Caki2 (cell line): Measurements from ENCODE around the gene MGAT3. TPM values are rescaled to one million over a fixed set of nuclear protein-coding genes. Genes with fewer than 3 reads are reported as not detected.

Source experiments
- DNase-seq: peaks from one replicate; pipeline ENCODE4 v3.0.0-alpha.2; 2015; ENCODE audit warnings: low read depth
- in situ Hi-C: cut with HindIII; loops from 2 replicates; pipeline ENCODE4 v1.10.0; 2016; ENCODE audit warnings: low sequenced_read_pairs, low pct_unique_long_range_greater_than_20kb, mixed read lengths
- total RNA-seq: library from RNA; depleted of rRNA; stranded (reverse); fragments of >200 nt; shearing (Covaris generic); gene quantifications from 2 replicates; pipeline ENCODE4 v1.2.3, GENCODE V29; 2014; ENCODE audit warnings: low replicate concordance

MGAT3 gene
- total RNA-seq, 1 experiment from 2014 or later: not detected

GRCh38 chr22:39444247-39444800, 12.5 kb upstream of the MGAT3 start:
- DNase-seq: no peak
- in situ Hi-C loops: no loop called here

DNA sequence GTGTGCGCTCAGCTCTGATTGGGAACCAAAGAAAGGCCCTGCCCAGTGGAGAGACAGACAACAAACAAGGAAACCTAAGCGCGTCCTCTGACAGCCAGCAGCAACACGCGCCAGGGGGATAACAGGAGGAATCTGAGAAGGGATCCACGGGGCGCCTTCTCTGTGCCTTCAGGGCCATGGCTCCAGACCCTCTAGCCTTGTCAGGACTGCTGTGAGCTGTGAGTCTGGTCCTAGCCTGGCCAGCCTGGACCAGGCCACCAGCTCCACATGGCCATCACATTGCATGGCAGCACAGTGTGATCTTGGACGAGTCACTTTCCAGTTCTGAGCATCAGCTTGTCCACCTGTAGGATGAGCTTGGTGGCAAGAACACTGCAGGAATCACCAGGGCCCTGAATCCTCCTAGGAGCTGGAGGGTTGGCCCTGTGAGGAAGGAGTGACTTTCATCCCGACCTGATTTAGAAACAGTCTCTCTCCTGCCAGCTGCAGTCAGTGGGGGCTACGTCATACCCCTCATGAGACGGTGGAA, 11.8 kb upstream of the MGAT3 start:
- in situ Hi-C loops: no loop called here
- DNase-seq: no peak

DNA sequence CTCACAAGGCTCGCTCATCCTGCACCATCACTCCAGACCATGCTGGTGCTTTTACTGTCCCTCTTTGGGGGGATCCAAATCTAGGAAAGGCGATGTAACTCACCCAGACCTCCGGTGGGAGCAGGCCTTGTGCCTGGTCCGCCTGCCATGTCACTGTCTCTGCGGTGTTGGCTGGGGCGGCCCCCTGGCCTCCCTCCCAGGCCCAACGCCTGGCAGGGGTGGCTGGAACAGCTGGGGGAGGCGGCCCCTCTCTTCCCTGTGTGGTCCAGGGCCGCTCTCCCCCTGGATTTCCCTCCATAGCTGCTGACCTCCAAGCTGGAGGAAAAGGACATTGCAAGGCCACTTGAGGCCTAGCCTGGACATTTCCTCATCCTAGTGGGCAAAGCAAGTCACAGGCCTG, 11.1 kb upstream of the MGAT3 start:
- in situ Hi-C loops: no loop called here
- DNase-seq: no peak

DNA sequence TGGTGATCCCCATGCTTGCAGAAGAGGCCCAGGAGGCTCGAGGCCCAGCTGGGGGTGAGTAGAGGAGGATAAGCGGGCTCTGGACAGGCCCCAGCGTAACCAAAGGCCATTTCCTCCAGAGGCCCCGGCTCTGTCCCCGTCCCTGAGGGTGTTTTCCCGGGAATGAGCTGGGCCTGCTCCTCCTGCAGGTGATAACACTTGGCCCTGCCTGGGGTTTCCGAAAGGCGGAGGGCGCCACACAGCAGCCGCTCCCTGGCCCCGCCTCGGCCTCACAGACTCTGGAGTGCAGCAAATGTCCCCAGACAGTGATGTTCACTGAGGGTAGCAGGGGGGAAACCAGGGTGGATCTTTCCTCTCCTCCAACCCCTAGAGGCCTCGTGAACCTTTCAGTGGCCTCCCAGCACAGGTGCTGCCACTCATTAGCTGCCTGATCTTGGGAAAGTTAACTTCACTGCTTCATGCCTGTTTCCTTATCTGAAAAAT, 10.5 kb upstream of the MGAT3 start:
- DNase-seq: no peak
- in situ Hi-C loops: no loop called here

GRCh38 chr22:39448205-39449054, 8.4 kb upstream of the MGAT3 start:
- in situ Hi-C loops: no loop called here
- no peak for DNase-seq

DNA sequence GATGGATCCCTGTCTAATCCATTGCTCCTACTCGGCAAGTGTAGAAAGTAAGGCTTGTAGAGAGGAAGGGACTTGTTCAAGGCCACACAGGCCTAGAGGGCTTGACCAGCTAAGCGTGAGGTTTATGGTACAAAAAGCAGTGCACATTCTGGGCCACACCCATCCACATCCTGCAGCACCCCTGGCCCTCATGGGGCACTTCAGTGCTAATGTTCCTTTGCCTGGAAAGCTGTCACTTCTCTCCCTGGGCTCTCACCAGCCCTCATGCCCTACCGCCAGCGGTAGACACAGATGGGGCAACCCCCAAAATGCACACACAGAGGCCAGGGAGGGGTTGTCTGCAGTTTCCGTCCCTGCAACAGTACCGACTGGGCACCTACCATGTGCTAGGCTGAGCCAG, 7.1 kb upstream of the MGAT3 start:
- in situ Hi-C loops: no loop called here
- DNase-seq: no peak

DNA sequence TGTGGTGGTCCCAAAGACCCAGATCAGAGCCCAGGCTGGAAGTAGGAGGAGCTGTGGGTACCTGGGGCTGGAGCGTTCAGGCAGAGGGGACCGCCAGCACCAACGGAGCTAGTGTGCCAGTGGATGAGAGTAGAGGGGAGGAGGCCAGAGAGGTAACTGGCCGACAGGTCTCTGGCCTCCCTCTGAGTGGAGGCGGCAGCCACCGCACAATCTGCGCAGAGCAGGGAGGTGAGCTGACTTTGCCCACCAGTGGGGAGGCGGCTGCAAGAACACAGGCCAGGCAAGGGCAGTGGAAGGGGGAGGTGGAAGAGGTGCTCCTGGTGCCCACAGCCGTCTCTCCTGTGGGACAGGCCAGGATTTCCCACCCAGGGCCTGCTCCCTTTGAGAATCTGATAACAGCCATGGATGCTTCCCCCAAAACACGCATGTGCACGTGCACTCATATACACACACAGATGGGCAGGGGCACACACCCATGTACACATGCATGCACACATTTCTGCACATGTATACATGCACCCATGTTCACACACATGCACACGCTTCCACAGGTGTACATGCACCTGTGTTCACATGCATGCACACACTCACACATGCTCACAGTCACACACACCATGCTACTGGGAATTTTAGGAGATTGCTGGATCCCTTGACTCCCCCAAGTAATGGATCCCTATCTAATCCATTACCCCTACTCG, 6.4 kb upstream of the MGAT3 start:
- no peak for DNase-seq
- in situ Hi-C loops: no loop called here

GRCh38 chr22:39452740-39453040, 4.1 kb upstream of the MGAT3 start:
- in situ Hi-C loops: no loop called here

GRCh38 chr22:39453765-39454378, 2.9 kb upstream of the MGAT3 start:
- no peak for DNase-seq
- in situ Hi-C loops: no loop called here

More at GRCh38 chr22:39452740-39453040, 4.1 kb upstream of the MGAT3 start:
- DNase-seq: no peak

GRCh38 chr22:39454385-39454871, 2.4 kb upstream of the MGAT3 start:
- in situ Hi-C loops: no loop called here
- DNase-seq: no peak

- in situ Hi-C loops: no loop called here
- no peak for DNase-seq
Observed at GRCh38 chr22:39457198-39457555, 365 bp downstream of the MGAT3 start.

DNA sequence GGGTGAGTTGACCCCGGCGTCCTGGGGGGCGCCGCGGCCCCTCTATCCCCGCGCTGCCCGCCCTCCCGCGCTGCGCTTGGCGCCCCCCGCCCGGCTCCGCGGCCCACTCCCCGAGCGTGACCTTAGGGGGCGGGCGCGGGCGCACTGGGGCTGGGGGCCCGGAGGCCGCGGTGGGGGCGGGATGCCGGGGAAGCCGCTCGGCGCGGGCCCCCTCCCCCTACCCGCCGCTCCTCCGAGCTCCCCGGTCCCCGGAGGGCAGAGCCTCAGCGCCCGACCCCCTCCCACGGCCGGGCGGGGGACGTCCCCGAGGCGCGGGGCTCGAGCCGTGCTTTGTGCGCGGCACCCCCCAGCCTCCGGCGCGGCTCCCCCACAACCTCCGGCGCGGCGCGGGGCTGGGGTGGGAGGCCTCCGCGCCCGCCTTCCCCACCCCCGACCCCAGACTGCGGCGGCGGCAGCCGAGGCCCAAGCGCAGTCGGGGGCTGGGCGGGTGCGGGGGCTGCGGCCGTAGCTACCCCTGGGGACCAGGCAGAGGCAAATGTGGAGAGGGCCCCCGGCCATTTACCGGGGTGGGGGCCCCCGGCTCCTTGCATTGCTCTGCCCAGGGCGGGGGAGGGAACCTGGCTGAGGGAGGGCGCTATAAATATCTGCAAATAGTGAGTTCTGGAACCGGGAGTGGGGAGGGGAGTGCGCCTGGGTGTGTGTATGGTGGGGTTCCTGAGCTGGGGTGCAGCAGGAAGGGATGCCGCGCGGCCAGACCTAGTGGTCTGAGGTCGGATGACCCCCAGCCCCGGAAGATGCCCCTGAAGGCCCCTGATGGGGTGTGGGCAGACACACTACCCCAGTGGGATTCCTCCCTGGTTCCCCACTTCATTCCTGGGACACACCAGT, 988 bp downstream of the MGAT3 start:
- in situ Hi-C loops: no loop called here
- no peak for DNase-seq

GRCh38 chr22:39458444-39459083, 1.8 kb downstream of the MGAT3 start:
- in situ Hi-C loops: no loop called here
- no peak for DNase-seq

- DNase-seq: no peak
- in situ Hi-C loops: no loop called here
Observed at GRCh38 chr22:39459681-39460080, 2.9 kb downstream of the MGAT3 start.

DNA sequence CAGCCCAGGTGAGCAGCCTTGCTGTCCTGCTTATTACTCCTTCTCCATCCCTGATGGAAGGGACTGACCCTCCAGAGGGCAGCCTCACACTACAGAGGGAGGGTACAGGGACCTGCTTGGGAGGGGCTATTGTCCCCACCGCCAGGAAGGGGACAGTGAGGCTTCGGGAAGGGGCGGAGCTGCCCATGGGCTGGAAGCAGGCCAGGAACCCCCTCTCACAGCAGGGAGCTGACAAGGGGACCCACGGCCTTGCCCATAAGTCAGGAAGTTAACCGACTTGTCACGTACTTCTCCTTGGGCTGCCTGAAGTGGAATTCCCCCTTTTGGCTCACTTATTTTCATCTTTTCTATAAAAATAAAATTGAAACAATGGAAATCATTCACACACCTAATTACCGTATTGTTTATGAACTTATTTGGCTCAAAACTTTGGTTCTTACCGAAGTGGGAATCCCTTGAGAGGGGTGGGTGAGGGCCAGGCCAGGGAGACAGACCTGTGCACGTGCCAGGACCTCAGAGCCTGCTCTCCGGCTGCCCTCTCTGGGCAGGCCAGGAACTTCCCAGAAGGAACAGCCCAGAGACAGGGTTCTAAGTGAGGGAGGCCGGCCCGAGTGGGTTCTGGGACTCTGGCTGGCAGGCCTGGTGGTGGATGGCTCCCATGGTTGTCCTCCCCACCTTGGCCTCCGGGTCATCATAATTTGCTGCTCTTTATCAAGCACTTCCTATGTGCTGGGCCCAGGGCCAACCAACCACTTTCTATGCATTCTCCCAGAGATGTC, 5.8 kb downstream of the MGAT3 start:
- DNase-seq: no peak
- in situ Hi-C loops: no loop called here

- in situ Hi-C loops: no loop called here
- no peak for DNase-seq
Observed at GRCh38 chr22:39463277-39463676, 6.5 kb downstream of the MGAT3 start.

DNA sequence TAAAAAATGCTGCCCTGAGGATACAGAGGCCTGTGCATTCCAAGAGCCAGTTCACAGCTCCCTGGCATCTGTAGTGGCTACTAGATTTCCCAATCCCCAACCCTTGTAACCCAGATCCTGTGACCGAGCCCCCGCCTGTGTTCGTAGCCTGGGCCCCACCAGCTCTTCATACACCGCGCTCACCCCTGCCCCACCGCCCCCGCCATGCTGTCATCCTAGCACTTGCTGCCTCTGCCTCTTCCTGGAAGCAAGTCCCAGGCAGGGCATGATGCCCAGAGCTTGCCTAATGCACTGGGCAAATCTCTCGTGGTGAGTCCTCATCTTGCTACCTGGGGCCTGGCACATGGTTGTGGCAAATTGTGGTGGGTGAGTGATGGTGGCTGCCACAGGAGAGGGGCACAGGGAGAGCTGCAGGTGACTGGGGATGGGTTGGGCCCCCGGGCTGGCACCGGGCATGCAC, 7.1 kb downstream of the MGAT3 start:
- in situ Hi-C loops: no loop called here
- no peak for DNase-seq
